ENCODE measurements around the gene PLA2G7.
"Not testable (repeated sequence)": the region's sequence is repeated elsewhere in the genome, so short reads cannot be mapped to it uniquely, and the experiment has no call there.

Gene PLA2G7

DNA sequence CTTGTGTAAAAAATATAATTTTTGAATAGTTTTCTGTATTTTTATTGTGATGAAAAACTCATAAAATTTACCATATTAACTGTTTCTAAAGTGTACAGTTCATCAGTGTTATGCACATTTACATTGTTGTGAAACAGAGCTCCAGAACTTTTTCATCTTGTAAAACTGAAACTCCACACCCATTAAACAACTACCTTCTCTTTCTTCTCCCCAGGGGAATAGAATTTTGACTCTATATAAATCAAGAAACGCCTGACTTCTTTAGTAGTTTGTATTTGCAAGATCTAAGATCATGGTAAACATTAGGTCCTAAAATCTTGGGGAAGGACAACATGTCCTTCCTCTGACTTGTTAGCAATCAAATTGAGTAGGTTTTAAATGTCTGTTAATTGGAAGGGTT, 20.7 kb upstream of the PLA2G7 start:
- DNase-seq: no peak
- in situ Hi-C loops (cut with HindIII; ENCODE audit: low pct_ligation_motif_present, low pct_unique_long_range_greater_than_20kb, low sequenced_read_pairs): no loop called here

DNA sequence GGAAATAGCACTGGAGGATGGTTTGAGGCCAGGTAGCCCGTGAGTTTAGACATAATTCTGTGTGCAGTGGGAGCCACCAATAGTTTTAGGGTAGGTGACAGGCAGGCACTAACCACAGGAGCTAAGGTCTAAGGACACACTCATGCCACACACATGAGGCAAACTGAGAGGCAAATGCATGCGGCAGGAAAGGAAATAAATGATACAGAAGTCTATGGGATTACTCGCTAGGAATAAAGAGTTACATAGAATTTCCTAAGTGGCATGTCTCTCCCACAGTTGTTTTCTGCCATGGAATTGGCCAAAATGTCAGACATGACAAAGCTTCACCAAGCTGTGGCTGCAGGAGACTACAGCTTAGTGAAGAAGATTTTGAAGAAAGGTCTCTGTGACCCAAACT, 16.5 kb upstream of the PLA2G7 start:
- DNase-seq: no peak
- in situ Hi-C loops (cut with HindIII; ENCODE audit: low pct_ligation_motif_present, low pct_unique_long_range_greater_than_20kb, low sequenced_read_pairs): no loop called here

DNA sequence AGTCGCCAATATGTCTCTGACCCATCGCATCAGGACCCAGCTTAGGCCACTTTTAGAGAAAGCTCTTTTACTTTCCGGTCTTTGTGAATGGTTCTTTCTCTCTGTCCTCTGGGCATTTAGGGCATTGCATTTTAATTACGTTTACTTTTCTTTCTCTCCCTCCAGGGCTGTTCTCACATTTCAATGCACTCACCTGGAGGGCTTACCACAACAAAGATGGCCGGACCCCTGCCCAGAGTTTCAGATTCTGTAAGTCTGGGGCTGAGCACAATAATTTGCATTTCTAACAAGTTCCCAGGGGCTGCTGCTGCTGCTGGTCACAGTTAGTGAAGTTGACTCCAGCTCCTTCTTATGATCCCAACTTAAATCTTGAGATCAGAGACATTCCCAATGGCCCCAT, 14.6 kb upstream of the PLA2G7 start:
- DNase-seq: no peak
- in situ Hi-C loops (cut with HindIII; ENCODE audit: low pct_ligation_motif_present, low pct_unique_long_range_greater_than_20kb, low sequenced_read_pairs): no loop called here

DNA sequence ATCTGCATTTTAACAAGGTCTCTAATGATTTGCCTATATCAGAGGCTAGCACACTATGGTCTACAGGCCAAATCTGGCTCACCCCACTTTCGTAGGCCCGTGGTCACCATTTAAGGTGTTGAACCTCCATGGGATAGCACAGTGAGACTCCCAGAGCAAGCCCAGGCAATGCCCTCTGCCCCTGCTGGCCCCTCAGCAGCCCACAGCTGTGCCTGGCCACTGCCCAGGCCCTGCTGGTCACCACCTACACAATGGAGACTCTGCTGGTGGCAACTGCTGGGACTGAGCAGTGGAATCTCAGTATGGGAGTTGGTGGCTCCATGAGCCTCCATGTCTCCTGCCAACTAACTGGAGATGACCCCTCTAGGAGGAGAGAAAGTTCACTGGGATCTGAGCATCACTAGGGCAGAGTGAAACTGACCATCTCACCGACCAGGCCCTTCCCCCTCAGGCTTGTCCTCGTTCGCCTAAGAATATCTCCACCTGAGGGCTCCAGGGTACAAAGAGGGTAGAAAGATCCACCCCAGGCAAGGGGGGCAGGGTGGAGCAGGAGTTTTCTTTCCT, 13.8 kb upstream of the PLA2G7 start:
- no peak for DNase-seq
- in situ Hi-C loops (cut with HindIII; ENCODE audit: low pct_ligation_motif_present, low pct_unique_long_range_greater_than_20kb, low sequenced_read_pairs): no loop called here

DNA sequence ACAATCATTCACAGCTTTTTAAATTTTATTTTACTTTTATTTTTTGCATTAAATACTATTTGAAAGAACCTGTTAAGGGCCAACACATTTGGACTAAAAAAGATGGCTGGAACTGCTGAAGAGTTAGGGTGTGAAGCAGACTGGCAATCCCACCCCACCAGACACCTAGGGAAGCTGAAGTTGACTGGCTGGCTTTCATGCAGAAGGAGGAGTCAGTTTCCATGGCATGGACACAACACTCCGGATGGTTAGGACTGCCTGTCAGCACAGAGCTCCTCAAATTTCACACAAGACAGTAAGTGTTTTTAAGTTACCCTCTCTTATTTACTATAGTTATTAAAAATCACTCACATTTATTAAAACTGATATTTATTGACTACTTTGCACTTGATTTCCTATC, 11.5 kb upstream of the PLA2G7 start, which contains the start of gene ANKRD66:
ANKRD66 (plus strand) TSS at position 238 of the 400 bp plus-strand sequence. CDS start 5,016 bp downstream, outside the sequence.
- in situ Hi-C loops (cut with HindIII; ENCODE audit: low pct_ligation_motif_present, low pct_unique_long_range_greater_than_20kb, low sequenced_read_pairs): no loop called here

DNA sequence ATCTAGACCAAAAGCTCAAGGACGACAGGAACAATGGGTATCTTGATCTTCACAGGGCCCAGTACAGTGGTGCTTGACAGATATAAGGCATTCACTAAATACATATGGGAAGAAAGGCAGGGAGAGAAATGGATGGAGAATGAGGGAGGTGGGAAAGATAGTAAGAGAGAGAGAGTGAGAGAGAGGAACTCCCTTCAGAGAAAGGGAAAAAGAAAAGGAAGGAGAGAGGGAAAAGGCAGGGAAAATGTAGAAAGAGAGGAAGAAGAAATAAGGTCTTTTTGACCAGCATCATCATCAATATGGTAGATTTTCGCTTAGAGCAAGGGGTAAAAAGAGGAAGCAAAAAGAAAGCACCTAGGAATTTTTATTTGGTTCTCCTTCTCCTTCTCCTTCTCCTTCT, 10.8 kb upstream of the PLA2G7 start:
- in situ Hi-C loops (cut with HindIII; ENCODE audit: low pct_ligation_motif_present, low pct_unique_long_range_greater_than_20kb, low sequenced_read_pairs): no loop called here
- no peak for DNase-seq

More for the DNA sequence above, 11.5 kb upstream of the PLA2G7 start, which contains the start of gene ANKRD66:
- no peak for DNase-seq

DNA sequence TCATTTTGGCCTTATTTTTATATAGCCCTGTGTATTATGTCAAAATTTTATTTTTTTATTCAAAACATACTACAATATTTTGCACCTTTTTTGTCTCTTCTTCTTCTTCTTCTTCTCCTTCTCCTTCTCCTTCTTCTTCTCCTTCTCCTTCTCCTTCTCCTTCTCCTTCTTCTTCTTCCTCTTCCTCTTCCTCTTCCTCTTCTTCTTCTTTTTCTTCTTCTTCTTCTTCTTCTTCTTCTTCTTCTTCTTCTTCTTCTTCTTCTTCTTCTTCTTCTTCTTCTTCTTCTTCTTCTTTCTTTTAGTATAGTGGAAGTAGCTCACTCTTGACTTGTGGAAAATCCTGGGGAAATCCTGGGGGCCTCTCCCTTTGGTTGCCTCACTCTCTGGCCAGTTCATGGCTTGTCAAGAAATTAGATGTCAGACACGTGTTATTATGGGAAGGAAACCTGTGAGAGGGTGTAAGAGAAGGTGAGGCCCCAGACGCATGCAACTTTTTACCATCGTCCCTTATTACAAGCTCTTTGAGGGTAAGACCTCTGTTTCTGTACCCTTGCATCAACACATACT, 9.1 kb upstream of the PLA2G7 start:
- in situ Hi-C loops (cut with HindIII; ENCODE audit: low pct_ligation_motif_present, low pct_unique_long_range_greater_than_20kb, low sequenced_read_pairs); DNase-seq: not testable (repeated sequence)

DNA sequence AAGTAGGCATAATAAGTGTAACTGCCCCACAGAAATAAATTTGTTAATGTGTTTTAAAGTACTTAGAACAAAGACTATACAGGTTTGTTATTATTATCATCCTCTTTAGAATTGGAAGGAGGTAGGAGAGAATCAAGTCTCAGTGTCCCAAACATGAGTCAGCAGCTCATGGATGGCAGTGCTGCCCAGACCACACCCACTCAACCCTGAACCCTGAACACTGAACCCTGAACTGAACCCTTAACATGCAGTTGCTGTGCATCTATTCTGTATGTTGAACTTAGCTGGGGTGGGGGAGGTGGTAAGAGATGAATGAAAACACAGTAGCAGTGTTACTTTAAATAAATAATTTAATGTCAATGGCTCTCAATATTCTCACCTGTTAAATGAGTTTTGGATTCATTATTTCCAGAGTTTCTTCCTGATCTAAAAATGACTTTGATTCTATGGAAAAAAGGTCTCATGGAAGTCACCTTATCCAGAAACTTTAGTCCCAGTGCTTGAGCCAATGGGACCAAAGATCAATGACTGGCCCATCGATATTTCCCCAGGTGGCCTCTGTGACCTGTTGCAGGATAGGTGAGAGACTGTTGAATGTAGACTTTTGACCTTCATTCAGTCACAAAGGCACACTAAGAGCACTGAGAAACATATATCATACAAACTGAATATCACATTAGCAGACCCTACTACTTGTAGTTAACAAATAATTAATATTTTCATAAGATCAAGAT, 8.4 kb upstream of the PLA2G7 start:
- in situ Hi-C loops (cut with HindIII; ENCODE audit: low pct_ligation_motif_present, low pct_unique_long_range_greater_than_20kb, low sequenced_read_pairs): no loop called here
- no peak for DNase-seq

DNA sequence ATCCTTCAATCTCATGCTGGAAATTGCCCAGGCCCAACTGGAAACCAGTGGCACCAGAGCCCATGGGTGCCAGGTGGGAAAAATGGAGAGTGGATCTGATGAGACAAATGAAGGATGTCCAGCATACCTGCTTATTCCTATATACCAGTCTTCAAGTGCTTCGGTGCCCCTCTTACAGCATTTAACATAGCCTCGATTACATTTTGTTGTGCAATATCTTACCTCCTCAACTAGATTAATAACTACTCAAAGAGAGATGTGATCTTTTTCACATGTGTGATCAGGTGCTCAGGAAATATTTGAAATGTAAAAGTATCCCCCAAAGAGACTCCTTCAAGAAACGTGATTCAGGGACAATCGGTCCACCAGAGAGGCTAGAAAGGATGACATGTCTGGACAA, 6.7 kb upstream of the PLA2G7 start:
- in situ Hi-C loops (cut with HindIII; ENCODE audit: low pct_ligation_motif_present, low pct_unique_long_range_greater_than_20kb, low sequenced_read_pairs): no loop called here
- no peak for DNase-seq

DNA sequence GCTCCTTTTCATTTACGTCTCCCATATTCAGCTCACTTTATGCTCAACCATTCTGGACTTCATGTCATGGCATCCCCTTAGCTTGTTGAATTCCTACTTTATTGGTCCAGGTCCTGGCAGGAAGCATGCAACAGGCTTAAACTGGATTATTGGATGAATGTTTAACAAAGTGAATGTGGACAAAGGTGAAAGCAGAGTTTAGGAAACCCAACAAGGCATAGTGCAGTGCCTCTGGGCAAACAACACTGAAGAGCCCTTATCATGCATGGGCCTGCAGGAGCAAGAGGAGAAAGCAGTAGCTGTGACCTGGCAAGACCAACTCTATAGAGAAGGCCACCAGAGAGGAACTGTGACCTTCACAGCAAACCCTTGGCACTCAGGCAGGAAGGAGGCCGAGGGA, 6.3 kb upstream of the PLA2G7 start:
- in situ Hi-C loops (cut with HindIII; ENCODE audit: low pct_ligation_motif_present, low pct_unique_long_range_greater_than_20kb, low sequenced_read_pairs): no loop called here
- DNase-seq: no peak

DNA sequence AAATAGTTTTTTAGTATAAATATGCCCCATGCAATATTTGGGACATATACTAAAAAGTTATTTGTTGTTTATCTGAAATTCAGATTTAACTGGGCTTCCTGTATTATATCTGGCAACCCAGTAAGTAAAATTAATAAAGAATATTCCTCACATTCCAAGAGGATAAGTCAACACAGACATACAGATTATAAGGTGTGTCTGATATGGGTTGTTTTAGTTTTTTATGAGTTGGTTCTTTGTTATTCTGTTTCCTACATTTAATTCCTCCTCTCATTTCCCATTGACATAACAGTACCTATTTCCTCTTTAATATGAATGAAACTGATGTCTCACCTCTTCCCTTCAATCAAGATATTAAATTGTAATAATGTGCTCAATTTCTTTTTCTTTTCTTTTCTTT, 1.7 kb upstream of the PLA2G7 start:
- DNase-seq: no peak
- in situ Hi-C loops (cut with HindIII; ENCODE audit: low pct_ligation_motif_present, low pct_unique_long_range_greater_than_20kb, low sequenced_read_pairs): no loop called here

DNA sequence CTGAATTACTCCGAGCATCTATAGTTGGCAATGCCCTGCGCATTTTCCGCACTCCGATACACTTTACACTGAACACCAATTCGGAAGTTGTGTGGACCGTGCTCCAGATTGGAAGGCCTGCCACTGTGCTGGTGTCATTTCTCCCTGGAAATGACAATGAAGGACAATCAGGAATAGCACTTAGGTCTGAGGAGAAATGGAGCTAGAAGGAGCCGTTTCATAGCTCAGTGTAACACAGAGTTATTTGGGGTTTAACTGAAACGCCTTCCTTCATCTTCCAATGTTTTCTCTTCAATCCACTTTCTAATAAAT, 501 bp upstream of the PLA2G7 start:
- in situ Hi-C loops (cut with HindIII; ENCODE audit: low pct_ligation_motif_present, low pct_unique_long_range_greater_than_20kb, low sequenced_read_pairs): no loop called here
- DNase-seq: no peak

DNA sequence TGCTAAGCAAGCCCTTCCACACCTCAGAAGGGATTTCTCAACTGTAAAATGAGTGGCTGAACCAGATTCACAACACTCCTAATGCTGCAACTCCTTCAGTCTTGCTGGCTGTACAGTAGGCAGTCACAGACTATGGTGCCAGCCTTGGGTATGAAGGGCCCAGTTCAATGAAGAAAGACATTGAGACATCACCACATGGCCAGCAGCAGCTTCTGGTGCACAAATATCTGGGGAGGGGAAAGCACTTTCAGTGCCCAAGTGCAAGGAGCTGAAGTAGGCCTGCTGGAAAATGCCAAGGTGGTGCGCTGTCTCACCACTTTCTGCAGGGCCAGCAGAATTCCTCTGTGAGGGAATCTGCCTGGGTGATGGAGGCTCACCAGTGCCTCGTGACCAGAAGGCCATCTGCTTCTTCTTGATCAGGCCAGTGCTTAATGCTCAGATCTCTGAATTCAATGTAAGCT, 1.8 kb downstream of the PLA2G7 start:
- in situ Hi-C loops (cut with HindIII; ENCODE audit: low pct_ligation_motif_present, low pct_unique_long_range_greater_than_20kb, low sequenced_read_pairs): no loop called here

DNA sequence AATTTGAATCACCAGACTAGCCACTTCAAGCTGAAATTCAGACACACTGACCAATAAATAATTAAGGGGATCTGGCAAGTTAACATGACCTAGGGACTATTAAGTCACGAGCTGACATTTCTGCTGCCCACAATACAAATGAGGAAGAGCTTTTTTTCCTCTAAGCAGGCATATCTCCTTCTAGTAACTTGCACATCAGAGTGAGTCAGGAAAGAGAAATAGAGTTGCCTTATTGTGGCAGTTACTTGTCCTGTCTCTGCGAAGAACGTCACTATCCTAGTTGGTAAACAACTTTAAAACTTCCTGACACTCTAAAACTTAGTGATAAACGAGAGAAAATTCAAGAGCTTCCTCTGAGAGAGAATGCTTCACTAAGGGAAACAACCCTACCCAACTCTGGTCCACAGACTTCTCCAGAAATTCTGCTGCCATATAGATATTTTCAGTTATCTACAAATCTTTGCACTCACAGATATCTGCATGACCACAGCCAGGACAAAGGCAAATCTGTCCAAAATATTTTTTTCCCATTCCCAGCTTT, 4.2 kb downstream of the PLA2G7 start:
- DNase-seq: no peak

More for the DNA sequence above, 1.8 kb downstream of the PLA2G7 start:
- DNase-seq: no peak

DNA sequence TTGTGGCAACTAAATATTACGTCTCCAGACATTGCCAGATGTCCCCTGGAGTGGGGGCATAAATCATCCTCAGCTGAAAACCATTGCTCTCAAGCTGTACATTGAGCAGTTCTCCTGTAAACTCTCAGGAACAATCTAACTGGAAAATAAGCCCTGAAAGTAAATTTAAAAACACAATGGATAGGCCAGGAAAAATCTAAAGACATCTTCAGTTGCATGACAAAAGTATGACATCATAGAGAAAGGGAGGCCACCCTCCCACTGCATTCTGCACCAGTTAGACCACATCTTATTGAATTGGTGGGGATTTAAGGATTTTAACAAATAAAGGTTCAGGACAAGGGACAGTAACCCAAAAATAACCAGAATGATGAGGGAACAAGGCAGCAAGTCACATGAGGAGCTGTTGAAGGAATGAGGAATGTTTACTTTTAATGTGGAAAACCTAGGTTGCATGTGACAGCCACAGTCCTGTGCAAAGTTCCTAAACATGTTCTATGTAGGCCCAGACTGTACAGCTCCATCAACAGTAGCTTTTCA, 5.3 kb downstream of the PLA2G7 start:
- in situ Hi-C loops (cut with HindIII; ENCODE audit: low pct_ligation_motif_present, low pct_unique_long_range_greater_than_20kb, low sequenced_read_pairs): no loop called here
- no peak for DNase-seq

More for the DNA sequence above, 4.2 kb downstream of the PLA2G7 start:
- in situ Hi-C loops (cut with HindIII; ENCODE audit: low pct_ligation_motif_present, low pct_unique_long_range_greater_than_20kb, low sequenced_read_pairs): no loop called here

DNA sequence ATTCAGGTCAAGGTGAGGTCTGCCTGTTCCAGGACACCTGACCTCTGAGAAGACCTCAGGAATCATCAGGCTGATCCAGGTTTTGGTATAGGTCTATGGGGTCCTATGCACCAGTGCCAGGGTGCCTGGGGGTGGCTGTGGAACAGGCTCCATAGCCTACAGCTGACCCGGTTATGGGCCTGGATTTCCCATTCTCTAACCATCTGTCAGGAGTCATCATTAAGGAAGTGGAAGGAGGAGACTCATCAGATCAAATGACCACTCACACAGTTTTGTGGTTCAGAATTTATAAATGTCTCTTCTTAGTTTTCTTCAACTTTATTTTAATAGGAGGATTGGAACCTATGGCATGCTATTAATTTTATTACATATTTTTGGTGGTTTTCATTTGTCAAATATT, 14.8 kb downstream of the PLA2G7 start:
- no peak for DNase-seq
- in situ Hi-C loops (cut with HindIII; ENCODE audit: low pct_ligation_motif_present, low pct_unique_long_range_greater_than_20kb, low sequenced_read_pairs): no loop called here

DNA sequence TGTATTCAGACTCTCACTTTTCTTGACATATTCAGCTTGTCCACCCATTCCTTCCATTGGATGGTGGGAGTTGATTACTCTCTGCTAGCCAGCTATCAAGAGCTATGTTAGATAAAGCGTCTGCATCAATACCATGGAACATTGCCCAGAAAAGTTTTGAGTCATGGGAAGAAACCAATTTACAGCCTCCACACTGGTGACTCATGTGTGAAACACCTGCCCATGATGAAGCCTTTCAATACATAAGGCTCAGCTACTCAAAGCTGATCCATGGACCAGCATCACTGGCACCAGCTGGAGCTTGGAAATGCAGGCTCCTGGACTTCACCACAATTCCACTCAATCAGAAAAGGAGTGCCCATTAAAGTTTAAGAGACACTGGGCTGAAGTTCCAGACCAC, 16.1 kb downstream of the PLA2G7 start:
- in situ Hi-C loops (cut with HindIII; ENCODE audit: low pct_ligation_motif_present, low pct_unique_long_range_greater_than_20kb, low sequenced_read_pairs): no loop called here
- DNase-seq: no peak

DNA sequence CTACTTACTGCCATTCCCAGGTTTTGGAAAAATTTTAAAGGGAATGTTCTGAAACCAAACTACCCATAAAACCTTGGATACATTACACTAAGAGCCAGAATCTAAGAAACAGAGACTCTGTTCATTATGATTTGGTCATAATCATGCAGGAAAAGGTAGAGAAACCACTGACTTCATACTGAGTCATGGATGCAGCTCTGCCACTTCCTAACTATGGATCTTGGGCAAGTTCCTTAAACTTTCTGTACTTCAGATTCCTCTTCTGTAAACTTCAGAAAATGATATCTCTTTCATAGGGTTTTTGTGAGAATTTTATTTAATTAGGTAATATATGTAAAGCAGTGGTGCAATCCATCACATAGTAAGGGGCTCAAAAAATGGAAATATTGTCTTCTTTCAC, 20.0 kb downstream of the PLA2G7 start:
- in situ Hi-C loops (cut with HindIII; ENCODE audit: low pct_ligation_motif_present, low pct_unique_long_range_greater_than_20kb, low sequenced_read_pairs): no loop called here

DNA sequence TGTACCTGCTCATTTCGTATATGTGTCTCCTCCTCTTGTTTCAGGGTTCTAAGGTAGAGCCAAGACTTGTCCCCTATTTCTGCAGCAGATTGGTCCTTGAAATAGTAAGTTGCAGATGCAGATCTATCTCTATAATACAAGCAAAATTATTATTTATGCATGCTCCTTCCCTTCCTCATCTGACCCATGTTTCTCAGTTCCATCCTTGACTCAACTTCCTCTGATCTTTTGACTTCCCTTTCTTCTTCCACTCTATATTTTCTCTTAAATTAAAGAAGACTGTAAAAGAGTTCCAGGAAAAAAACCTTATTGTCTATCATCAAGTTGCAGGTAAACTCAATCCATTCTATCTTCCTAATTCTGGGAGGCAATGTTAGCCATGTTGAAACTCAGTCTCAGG, 23.7 kb downstream of the PLA2G7 start:
- no peak for DNase-seq
- in situ Hi-C loops (cut with HindIII; ENCODE audit: low pct_ligation_motif_present, low pct_unique_long_range_greater_than_20kb, low sequenced_read_pairs): no loop called here

More for the DNA sequence above, 20.0 kb downstream of the PLA2G7 start:
- DNase-seq: no peak
